NCI-H345 treated with DMSO at 0.1 percent for 48 hours (cell line): Measurements from ENCODE around the gene TET3.

Experiments
- DNase-seq: peaks from one replicate; lab custom pipeline; 2025; ENCODE audit not compliant: unreplicated experiment; lab: John Stamatoyannopoulos, UW

TET3 gene

GRCh38 chr2:74003494-74004211 is 18.9 kb downstream of the TET3 start:
- no peak for DNase-seq

GRCh38 chr2:74004212-74005182 is 19.8 kb downstream of the TET3 start:
- no peak for DNase-seq

GRCh38 chr2:74005786-74006185 is 21.1 kb downstream of the TET3 start:
- DNase-seq: no peak

GRCh38 chr2:74006459-74006858 is 21.7 kb downstream of the TET3 start:
- no peak for DNase-seq

- DNase-seq: no peak
These were observed 22.4 kb downstream of the TET3 start for GRCh38 chr2:74007121-74007520.

- DNase-seq: no peak
These were observed 23.0 kb downstream of the TET3 start for GRCh38 chr2:74007711-74008110.

- DNase-seq: no peak
These were observed 24.2 kb downstream of the TET3 start for GRCh38 chr2:74008761-74009395.

GRCh38 chr2:74009577-74009976 is 24.9 kb downstream of the TET3 start:
- DNase-seq: no peak

GRCh38 chr2:74010087-74010541 is 25.4 kb downstream of the TET3 start:
- peak; percentile 94 for DNase-seq

GRCh38 chr2:74011246-74011645 is 26.5 kb downstream of the TET3 start:
- no peak for DNase-seq

- DNase-seq: no peak
These were observed 30.1 kb downstream of the TET3 start for GRCh38 chr2:74014813-74015212.

GRCh38 chr2:74017223-74017622 is 32.5 kb downstream of the TET3 start:
- DNase-seq: no peak

- DNase-seq: no peak
These were observed 34.8 kb downstream of the TET3 start for GRCh38 chr2:74019516-74019915.

- DNase-seq: no peak
These were observed 36.1 kb downstream of the TET3 start for GRCh38 chr2:74020702-74021406.

GRCh38 chr2:74021407-74021755 is 36.7 kb downstream of the TET3 start:
- DNase-seq: no peak

- no peak for DNase-seq
These were observed 39.5 kb downstream of the TET3 start for GRCh38 chr2:74024216-74024615.

GRCh38 chr2:74025971-74026612 is 41.4 kb downstream of the TET3 start:
- DNase-seq: no peak

- DNase-seq: no peak
These were observed 42.1 kb downstream of the TET3 start for GRCh38 chr2:74026687-74027241.

- no peak for DNase-seq
These were observed 42.8 kb downstream of the TET3 start for GRCh38 chr2:74027496-74027895.

GRCh38 chr2:74028290-74028689 is 43.6 kb downstream of the TET3 start:
- DNase-seq: no peak
